ENCODE measurements around the gene LAD1. TPM values are rescaled to one million over a fixed set of nuclear protein-coding genes. Genes with fewer than 3 reads are reported as not detected.

The LAD1 gene
- polyA plus RNA-seq, 3 donors from 2014 or later: not detected

- Mint-ChIP-seq H3K27ac (no peak overlapping the region), H3K4me3 (no peak overlapping the region), H3K9me3 (no peaks in the 10 kb centered on the region), H3K36me3 (no peaks in the 10 kb centered on the region), H3K27me3 (ENCODE audit: low read depth in 3 of 3) (peaks cover 0 to 26% (median 7%) of the 10 kb centered on the region in 3 donors), H3K4me1 (no peaks in the 10 kb centered on the region)
- DNase-seq: no peak
Observed at GRCh38 chr1:201395936-201396335, 3.2 kb downstream of the LAD1 start.

- no peak overlapping the region for H3K4me3 Mint-ChIP-seq
- peaks cover 0 to 20% (median 7%) of the 10 kb centered on the region in 3 donors for H3K27me3 Mint-ChIP-seq (ENCODE audit: low read depth in 3 of 3)
- no peaks in the 10 kb centered on the region for H3K9me3 Mint-ChIP-seq
Observed at GRCh38 chr1:201394591-201394990, 4.5 kb downstream of the LAD1 start.

GRCh38 chr1:201393076-201393475 lies 6.0 kb downstream of the LAD1 start:
- Mint-ChIP-seq H3K4me3 (no peak overlapping the region), H3K4me1 (no peaks in the 10 kb centered on the region), H3K27me3 (ENCODE audit: low read depth in 3 of 3) (peaks cover 0 to 12% (median 4%) of the 10 kb centered on the region in 3 donors), H3K36me3 (no peaks in the 10 kb centered on the region), H3K27ac (no peak overlapping the region), H3K9me3 (no peaks in the 10 kb centered on the region)
- no peak for DNase-seq

More at GRCh38 chr1:201394591-201394990, 4.5 kb downstream of the LAD1 start:
- H3K36me3 Mint-ChIP-seq: no peaks in the 10 kb centered on the region
- no peaks in the 10 kb centered on the region for H3K4me1 Mint-ChIP-seq
- no peak for DNase-seq
- no peak overlapping the region for H3K27ac Mint-ChIP-seq

- Mint-ChIP-seq H3K36me3 (no peaks in the 10 kb centered on the region), H3K4me3 (no peak overlapping the region), H3K27me3 (ENCODE audit: low read depth in 3 of 3) (peaks cover 0 to 11% (median 3%) of the 10 kb centered on the region in 3 donors), H3K27ac (no peak overlapping the region), H3K9me3 (no peaks in the 10 kb centered on the region), H3K4me1 (no peaks in the 10 kb centered on the region)
- DNase-seq: no peak
Observed at GRCh38 chr1:201391651-201392511, 7.2 kb downstream of the LAD1 start.

GRCh38 chr1:201391225-201391624 lies 7.9 kb downstream of the LAD1 start:
- no peak overlapping the region for H3K4me3 Mint-ChIP-seq
- no peak overlapping the region for H3K27ac Mint-ChIP-seq
- H3K4me1 Mint-ChIP-seq: no peaks in the 10 kb centered on the region

GRCh38 chr1:201389051-201389450 lies 10.1 kb downstream of the LAD1 start:
- no peaks in the 10 kb centered on the region for H3K4me1 Mint-ChIP-seq
- no peak overlapping the region for H3K4me3 Mint-ChIP-seq
- H3K9me3 Mint-ChIP-seq: no peaks in the 10 kb centered on the region
- DNase-seq: no peak
- H3K27me3 Mint-ChIP-seq (ENCODE audit: low read depth in 3 of 3): peaks cover 0 to 9% (median 6%) of the 10 kb centered on the region in 3 donors
- no peak overlapping the region for H3K27ac Mint-ChIP-seq
- H3K36me3 Mint-ChIP-seq: no peaks in the 10 kb centered on the region

More at GRCh38 chr1:201391225-201391624, 7.9 kb downstream of the LAD1 start:
- peaks cover 0 to 11% (median 3%) of the 10 kb centered on the region in 3 donors for H3K27me3 Mint-ChIP-seq (ENCODE audit: low read depth in 3 of 3)
- H3K36me3 Mint-ChIP-seq: no peaks in the 10 kb centered on the region
- no peaks in the 10 kb centered on the region for H3K9me3 Mint-ChIP-seq
- DNase-seq: no peak

GRCh38 chr1:201386208-201386607 lies 12.9 kb downstream of the LAD1 start:
- no peaks in the 10 kb centered on the region for H3K36me3 Mint-ChIP-seq
- H3K27me3 Mint-ChIP-seq (ENCODE audit: low read depth in 3 of 3): peaks cover 0 to 5% (median 4%) of the 10 kb centered on the region in 3 donors
- no peaks in the 10 kb centered on the region for H3K4me1 Mint-ChIP-seq
- no peak overlapping the region for H3K27ac Mint-ChIP-seq
- no peak for DNase-seq
- no peak overlapping the region for H3K4me3 Mint-ChIP-seq
- no peaks in the 10 kb centered on the region for H3K9me3 Mint-ChIP-seq

GRCh38 chr1:201385299-201385891 lies 13.7 kb downstream of the LAD1 start:
- H3K9me3 Mint-ChIP-seq: no peaks in the 10 kb centered on the region
- H3K4me1 Mint-ChIP-seq: no peaks in the 10 kb centered on the region
- H3K36me3 Mint-ChIP-seq: no peaks in the 10 kb centered on the region
- H3K27me3 Mint-ChIP-seq (ENCODE audit: low read depth in 3 of 3): peaks cover 0 to 4% (median 4%) of the 10 kb centered on the region in 3 donors
- H3K27ac Mint-ChIP-seq: no peak overlapping the region
- no peak for DNase-seq
- H3K4me3 Mint-ChIP-seq: no peak overlapping the region

- Mint-ChIP-seq H3K27ac (no peak overlapping the region), H3K27me3 (ENCODE audit: low read depth in 3 of 3) (peaks cover 0 to 4% (median 4%) of the 10 kb centered on the region in 3 donors), H3K9me3 (no peaks in the 10 kb centered on the region), H3K36me3 (no peaks in the 10 kb centered on the region), H3K4me1 (no peaks in the 10 kb centered on the region), H3K4me3 (no peak overlapping the region)
- no peak for DNase-seq
Observed at GRCh38 chr1:201384406-201384782, 14.7 kb downstream of the LAD1 start.

- peaks cover 0 to 4% (median 4%) of the 10 kb centered on the region in 3 donors for H3K27me3 Mint-ChIP-seq (ENCODE audit: low read depth in 3 of 3)
- DNase-seq: no peak
- no peaks in the 10 kb centered on the region for H3K9me3 Mint-ChIP-seq
- H3K4me1 Mint-ChIP-seq: no peaks in the 10 kb centered on the region
- H3K27ac Mint-ChIP-seq: no peak overlapping the region
- no peak overlapping the region for H3K4me3 Mint-ChIP-seq
- H3K36me3 Mint-ChIP-seq: no peaks in the 10 kb centered on the region
Observed at GRCh38 chr1:201383647-201384405, 15.3 kb downstream of the LAD1 start.

GRCh38 chr1:201381130-201381529 lies 18.0 kb downstream of the LAD1 start:
- Mint-ChIP-seq H3K4me1 (no peaks in the 10 kb centered on the region), H3K27me3 (ENCODE audit: low read depth in 3 of 3) (peaks cover 0 to 4% (median 2%) of the 10 kb centered on the region in 3 donors), H3K27ac (no peak overlapping the region), H3K9me3 (no peaks in the 10 kb centered on the region), H3K36me3 (no peaks in the 10 kb centered on the region), H3K4me3 (no peak overlapping the region)
- DNase-seq: no peak

GRCh38 chr1:201379733-201380242 lies 19.3 kb downstream of the LAD1 start:
- no peak for DNase-seq
- H3K36me3 Mint-ChIP-seq: no peaks in the 10 kb centered on the region
- no peaks in the 10 kb centered on the region for H3K9me3 Mint-ChIP-seq
- H3K4me1 Mint-ChIP-seq: no peaks in the 10 kb centered on the region
- H3K4me3 Mint-ChIP-seq: no peak overlapping the region
- H3K27me3 Mint-ChIP-seq (ENCODE audit: low read depth in 3 of 3): peaks cover 0 to 2% (median 1%) of the 10 kb centered on the region in 3 donors
- no peak overlapping the region for H3K27ac Mint-ChIP-seq

- no peak for DNase-seq
- Mint-ChIP-seq H3K4me3 (no peak overlapping the region), H3K27ac (no peak overlapping the region), H3K27me3 (ENCODE audit: low read depth in 3 of 3) (peaks cover 0 to 2% (median 0%) of the 10 kb centered on the region in 3 donors), H3K4me1 (no peaks in the 10 kb centered on the region), H3K9me3 (no peaks in the 10 kb centered on the region), H3K36me3 (no peaks in the 10 kb centered on the region)
Observed at GRCh38 chr1:201378804-201379203, 20.3 kb downstream of the LAD1 start.

All from immature natural killer cell (primary cell).